GM12891 (cell line): ENCODE measurements around the gene ATP6V1G3.

Experiments
- PAX5 ChIP-seq: IDR thresholded peaks from 2 replicates; pipeline ENCODE4 v1.6.1; 2011; ENCODE audit warnings: low read length, moderate library complexity, mild to moderate bottlenecking; ENCODE audit not compliant: insufficient read depth, severe bottlenecking
- POLR2A ChIP-seq: IDR thresholded peaks from 2 replicates; pipeline ENCODE4 v1.6.1; 2011; ENCODE audit warnings: low read depth, low read length, control low read depth
- POLR2AphosphoS5 ChIP-seq: IDR thresholded peaks from 2 replicates; pipeline ENCODE4 v1.6.1; 2011; ENCODE audit warnings: low read depth, low read length, control low read depth
- TAF1 ChIP-seq: IDR thresholded peaks from 2 replicates; pipeline ENCODE4 v1.6.1; 2011; ENCODE audit warnings: low read depth, low read length, control low read depth

DNA sequence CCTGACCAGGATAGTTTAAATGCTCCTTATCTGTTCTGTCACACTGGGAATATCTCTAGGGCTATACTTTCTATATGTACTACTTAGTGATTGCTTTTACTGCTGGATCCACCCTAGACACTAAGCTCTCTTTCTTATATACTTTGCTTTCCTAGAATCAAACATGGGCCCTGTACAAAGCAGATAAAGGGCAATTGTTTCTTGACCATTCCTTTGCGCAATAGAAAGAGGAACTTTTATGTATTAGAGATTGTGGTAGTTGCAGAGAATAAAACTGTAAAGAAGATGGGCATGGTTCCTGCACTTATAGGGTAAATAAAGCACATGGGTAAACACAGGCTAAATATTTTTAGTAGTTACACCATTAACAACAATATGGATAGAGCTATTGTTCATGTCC, 58.8 kb downstream of the ATP6V1G3 start:
- TF ChIP-seq POLR2A (no peak), POLR2AphosphoS5 (no peak), PAX5 (no peak), TAF1 (no peak)
